Epithelial cell of proximal tubule (primary cell): ENCODE measurements around the gene RAP2A. TPM values are rescaled to one million over a fixed set of nuclear protein-coding genes. Genes with fewer than 3 reads are reported as not detected.

Experiments used
- DNase-seq: peaks from one replicate; pipeline ENCODE4 v3.0.0-alpha.2; 2011; ENCODE audit warnings: low read depth
- H3K4me3 ChIP-seq: 2 replicates; pipeline ENCODE4 v1.5.1; 2011; ENCODE audit warnings: low read depth, mild to moderate bottlenecking, low read length
- CTCF ChIP-seq: conservative IDR thresholded peaks from 2 replicates; pipeline ENCODE4 v1.5.1; 2012; ENCODE audit warnings: low read depth, mild to moderate bottlenecking, low read length
- total RNA-seq: library from RNA; depleted of rRNA; stranded (reverse); fragments of >200 nt; gene quantifications from 2 replicates; pipeline ENCODE4 v1.2.3, GENCODE V29; 2015

Gene RAP2A
- total RNA-seq, 1 donor from 2014 or later = 12.9 TPM

GRCh38 chr13:97436845-97437244, 2.9 kb downstream of the RAP2A start:
- no peak for DNase-seq
- no peak overlapping the region for H3K4me3 ChIP-seq
- no peak for TF ChIP-seq CTCF

GRCh38 chr13:97437729-97438128, 3.8 kb downstream of the RAP2A start:
- H3K4me3 ChIP-seq = no peak overlapping the region
- DNase-seq = no peak
- TF ChIP-seq CTCF = no peak

GRCh38 chr13:97438856-97439595, 5.1 kb downstream of the RAP2A start:
- TF ChIP-seq CTCF = no peak
- no peak for DNase-seq
- no peak overlapping the region for H3K4me3 ChIP-seq

- H3K4me3 ChIP-seq = no peak overlapping the region
- DNase-seq = no peak
- TF ChIP-seq CTCF = no peak
These were observed 6.7 kb downstream of the RAP2A start for GRCh38 chr13:97440598-97441170.

GRCh38 chr13:97441368-97441767, 7.4 kb downstream of the RAP2A start:
- no peak for DNase-seq
- no peak overlapping the region for H3K4me3 ChIP-seq
- TF ChIP-seq CTCF = no peak

GRCh38 chr13:97445522-97446187, 11.7 kb downstream of the RAP2A start:
- no peak for TF ChIP-seq CTCF
- no peak overlapping the region for H3K4me3 ChIP-seq
- no peak for DNase-seq
